CD4-positive, CD25-positive, alpha-beta regulatory T cell (primary cell): Measurements from ENCODE around the gene MFSD6L. TPM values are rescaled to one million over a fixed set of nuclear protein-coding genes. Genes with fewer than 3 reads are reported as not detected.

ENCODE experiments used
- polyA plus RNA-seq, 4 donors: library from polyadenylated mRNA; unstranded; fragments of 300-500 nt; fragmentation: Illumina TruSeq; gene quantifications; one replicate each; pipeline ENCODE4 v1.2.3, GENCODE V29; 2021
- total RNA-seq: library from RNA; stranded (reverse); gene quantifications from one replicate; pipeline ENCODE4 v1.2.3, GENCODE V29; 2022

MFSD6L gene
- total and polyA plus RNA-seq, 5 donors from 2014 or later = not detected

Other genes starting within 250 kb of the MFSD6L start
- gene MYH10, start 168.6 kb downstream of the MFSD6L start, total RNA-seq = 4.0 TPM
- gene MYH10, start 168.6 kb downstream of the MFSD6L start, polyA plus RNA-seq = 1 to 10 TPM in 3 of 4 donors, under 1 TPM in 1; 0.67 to 1.2 (median 1.1) TPM
- gene CCDC42, start 54.5 kb downstream of the MFSD6L start, total RNA-seq = not detected
- gene CCDC42, start 54.5 kb downstream of the MFSD6L start, polyA plus RNA-seq = under 1 TPM in 2 of 4 donors, not detected in 2; 0.12 to 0.37 TPM
- not detected for gene SPDYE4, start 40.8 kb downstream of the MFSD6L start, total RNA-seq
- gene SPDYE4, start 40.8 kb downstream of the MFSD6L start, polyA plus RNA-seq = not detected
- 1.1 TPM for gene PIK3R6, start 68.3 kb upstream of the MFSD6L start, total RNA-seq
- not detected for gene PIK3R6, start 68.3 kb upstream of the MFSD6L start, polyA plus RNA-seq
- 275 TPM for gene PIK3R5, start 166.3 kb upstream of the MFSD6L start, total RNA-seq
- 10 to 100 TPM; 34.8 to 40.1 (median 36.9) TPM for gene PIK3R5, start 166.3 kb upstream of the MFSD6L start, polyA plus RNA-seq
- not detected for gene NTN1, start 222.1 kb upstream of the MFSD6L start, total RNA-seq
- under 1 TPM in 1 of 4 donors, not detected in 3; 0.03 TPM for gene NTN1, start 222.1 kb upstream of the MFSD6L start, polyA plus RNA-seq